ENCODE data around the gene APRT.
A peak's percentile ranks its signal among the peaks of the same experiment; 100 is the strongest.

APRT gene

GRCh38 chr16:88811769-88812512, at the start of gene APRT:
TSS of gene APRT (minus strand) at chr16:88811928. CDS start at chr16:88811899, 29 bp downstream.
- FAIRE-seq, result peak; percentile 98

DNA sequence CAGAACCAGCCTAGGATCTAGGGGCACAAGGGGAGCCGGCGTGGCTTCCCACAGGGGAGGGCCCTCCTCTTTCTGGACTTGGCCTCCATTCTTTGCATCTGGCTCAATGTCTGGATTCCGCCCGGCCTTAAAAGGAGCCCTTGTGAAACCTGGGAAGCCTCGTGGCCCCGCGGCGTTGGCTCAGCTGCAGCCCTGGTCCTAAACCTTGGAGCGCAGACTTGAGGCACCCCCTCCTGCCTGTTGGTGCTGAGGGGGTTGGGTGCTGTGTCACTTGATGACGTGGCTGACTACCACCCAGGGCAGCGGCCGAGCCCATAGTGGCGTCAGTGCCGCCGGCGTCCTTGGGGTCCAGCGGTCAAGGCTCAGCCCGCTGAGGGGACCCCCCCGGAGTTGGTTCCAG, 49.6 kb upstream of the APRT start:
- DNase-seq (ENCODE audit: insufficient read length, low spot score) (no peak), FAIRE-seq (no peak)

More at GRCh38 chr16:88811769-88812512, at the start of gene APRT:
- peak; percentile 95 for DNase-seq (ENCODE audit: insufficient read length, low spot score)

DNA sequence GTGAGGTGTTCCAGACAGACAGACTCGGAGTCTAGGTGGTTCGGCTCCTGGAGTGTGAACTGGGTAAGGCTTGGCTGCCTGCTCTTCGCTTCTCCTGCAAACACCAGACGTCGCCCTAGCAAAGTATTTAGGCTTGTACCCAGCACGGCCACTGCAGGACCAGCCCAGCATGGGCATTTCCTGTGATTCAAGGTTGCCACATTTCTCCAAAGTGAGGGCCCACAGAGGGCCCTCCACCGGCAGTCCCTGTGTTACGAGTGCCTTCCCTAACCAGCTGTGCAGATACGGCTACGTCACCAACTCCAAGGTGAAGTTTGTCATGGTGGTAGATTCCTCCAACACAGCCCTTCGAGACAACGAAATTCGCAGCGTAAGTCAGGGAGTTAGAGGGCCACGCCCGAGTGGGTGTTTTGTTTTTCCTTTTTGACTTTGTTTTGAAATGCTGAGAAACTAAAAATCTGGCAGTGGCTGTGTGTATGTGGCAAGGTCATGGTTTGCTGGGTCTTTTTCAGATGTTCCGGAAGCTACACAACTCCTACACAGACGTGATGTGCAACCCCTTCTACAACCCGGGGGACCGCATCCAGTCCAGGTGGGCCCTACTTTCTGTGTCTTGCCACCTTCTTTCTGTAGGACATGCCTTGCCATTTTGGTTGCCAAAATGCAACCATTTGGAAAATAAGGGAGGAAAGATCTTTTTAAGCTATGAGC, 47.8 kb upstream of the APRT start:
- FAIRE-seq (no peak), DNase-seq (ENCODE audit: insufficient read length, low spot score) (no peak)

DNA sequence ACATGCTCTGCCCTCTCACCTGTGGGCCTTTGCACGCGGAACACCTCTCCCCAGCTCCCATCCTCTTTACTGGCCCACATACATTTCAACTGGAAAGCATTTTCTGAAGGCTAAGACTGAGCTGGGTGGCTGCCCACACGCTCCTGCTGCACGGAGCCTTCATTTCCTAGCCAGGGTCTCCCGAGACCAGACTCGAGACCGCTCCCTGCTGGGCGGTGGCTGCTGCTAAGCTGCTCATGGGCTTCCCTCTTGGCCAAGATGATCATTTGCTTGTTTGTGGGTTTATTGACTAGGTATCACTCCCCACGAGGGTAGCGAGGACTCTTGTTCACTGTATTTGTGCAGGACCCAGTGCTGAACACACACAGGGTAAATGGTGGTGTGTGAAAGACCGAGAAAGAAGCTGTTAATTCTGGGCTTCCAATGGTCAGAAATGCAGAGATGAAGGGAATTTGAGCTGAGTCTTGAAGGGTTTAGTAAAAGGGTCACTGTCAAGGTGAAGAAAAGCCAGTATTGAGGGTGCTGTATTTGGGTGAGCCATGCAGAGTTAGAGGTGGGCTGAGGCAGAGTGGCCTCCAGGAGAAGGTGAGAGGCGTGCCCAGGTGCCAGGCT, 46.1 kb upstream of the APRT start:
- FAIRE-seq (peak; percentile 60), DNase-seq (ENCODE audit: insufficient read length, low spot score) (peak; percentile 75)

GRCh38 chr16:88856828-88857727, 45.4 kb upstream of the APRT start, which contains the start of the genes GALNS and TRAPPC2L:
TSS of gene GALNS (minus strand) at chr16:88856947. CDS start at chr16:88856877, 70 bp downstream.
TSS of gene TRAPPC2L (plus strand) at chr16:88857127. CDS start at chr16:88857151, 24 bp downstream.
- peak; percentile 98 for FAIRE-seq
- peak; percentile 95 for DNase-seq (ENCODE audit: insufficient read length, low spot score)

DNA sequence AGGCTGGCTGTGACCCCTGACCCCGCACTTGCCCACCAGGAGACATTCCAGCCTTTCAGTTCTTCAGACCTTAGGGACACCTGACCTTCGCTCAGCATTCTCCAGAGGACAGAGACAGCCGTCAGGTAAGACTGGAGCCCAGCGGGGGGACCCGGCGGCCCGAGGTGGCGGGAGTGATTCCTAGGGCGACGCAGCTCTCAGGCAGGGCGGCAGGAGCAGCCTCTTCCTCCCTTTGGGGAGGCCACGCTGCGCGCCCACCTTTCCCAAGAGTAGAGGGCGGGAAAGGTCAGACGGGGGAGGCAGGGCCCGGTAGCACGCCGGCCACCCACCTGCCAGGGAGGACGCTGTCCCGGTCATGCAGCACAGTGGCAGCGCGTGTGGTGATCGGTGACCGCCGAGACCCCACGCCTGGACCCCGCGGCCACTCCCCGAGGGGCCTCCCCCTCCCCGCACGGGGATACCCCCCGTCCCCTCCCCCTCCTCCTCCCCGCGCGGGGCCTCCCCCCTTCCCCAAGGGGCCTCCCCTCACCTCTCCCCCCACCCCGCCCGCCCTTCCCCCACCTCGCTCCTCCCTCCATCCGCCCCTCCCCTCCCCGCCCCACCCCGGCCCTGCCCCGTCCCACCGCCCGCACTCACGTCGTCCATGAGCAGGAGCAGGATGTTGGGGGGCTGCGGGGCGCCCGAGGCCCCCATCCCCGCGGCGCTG, 44.5 kb upstream of the APRT start:
- FAIRE-seq (no peak), DNase-seq (ENCODE audit: insufficient read length, low spot score) (no peak)

DNA sequence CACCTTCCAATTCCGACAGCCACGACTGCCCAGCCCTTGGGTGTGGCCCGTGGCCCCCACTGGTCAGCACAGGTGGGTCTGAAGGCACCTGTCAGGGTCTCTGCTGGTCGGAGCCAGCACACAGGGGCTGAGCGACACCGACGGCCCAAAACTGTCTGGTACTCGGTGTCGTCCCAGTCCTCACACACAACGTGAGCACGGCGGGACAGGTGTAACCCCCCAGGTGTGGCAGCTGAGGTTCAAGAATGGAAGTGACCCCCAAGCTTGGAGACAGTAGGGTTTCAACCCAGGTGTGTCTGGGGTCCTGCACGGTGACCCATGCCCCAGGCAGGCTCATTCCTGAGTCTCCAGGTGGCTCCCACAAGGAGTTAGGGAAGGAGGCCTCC, 44.0 kb upstream of the APRT start:
- no peak for FAIRE-seq
- DNase-seq (ENCODE audit: insufficient read length, low spot score), result no peak

- DNase-seq (ENCODE audit: insufficient read length, low spot score) (no peak), FAIRE-seq (no peak)
Measured at GRCh38 chr16:88855176-88855575, 43.4 kb upstream of the APRT start.

- FAIRE-seq (no peak), DNase-seq (ENCODE audit: insufficient read length, low spot score) (no peak)
Measured at GRCh38 chr16:88854306-88855111, 42.8 kb upstream of the APRT start.

- DNase-seq (ENCODE audit: insufficient read length, low spot score) (no peak), FAIRE-seq (no peak)
Measured at GRCh38 chr16:88853325-88853941, 41.7 kb upstream of the APRT start.

DNA sequence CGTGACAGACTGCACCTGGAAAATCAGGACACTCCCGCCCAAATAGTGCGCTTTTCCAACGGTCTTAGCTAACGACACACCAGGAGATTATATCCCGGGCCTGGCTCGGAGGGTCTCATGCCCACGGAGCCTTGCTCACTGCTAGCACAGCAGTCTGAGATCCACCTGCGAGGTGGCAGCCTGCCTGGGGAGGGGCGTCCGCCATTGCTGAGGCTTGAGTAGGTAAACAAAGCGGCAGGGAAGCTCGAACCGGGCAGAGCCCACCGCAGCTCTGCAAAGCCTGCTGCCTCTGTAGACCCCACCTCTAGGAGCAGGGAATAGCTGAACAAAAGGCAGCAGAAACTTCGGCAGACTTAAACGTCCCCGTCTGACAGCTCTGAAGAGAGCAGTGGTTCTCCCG, 39.9 kb upstream of the APRT start:
- DNase-seq (ENCODE audit: insufficient read length, low spot score) (no peak), FAIRE-seq (no peak)

- DNase-seq (ENCODE audit: insufficient read length, low spot score) (no peak), FAIRE-seq (no peak)
Measured at GRCh38 chr16:88850531-88851199, 38.9 kb upstream of the APRT start.

DNA sequence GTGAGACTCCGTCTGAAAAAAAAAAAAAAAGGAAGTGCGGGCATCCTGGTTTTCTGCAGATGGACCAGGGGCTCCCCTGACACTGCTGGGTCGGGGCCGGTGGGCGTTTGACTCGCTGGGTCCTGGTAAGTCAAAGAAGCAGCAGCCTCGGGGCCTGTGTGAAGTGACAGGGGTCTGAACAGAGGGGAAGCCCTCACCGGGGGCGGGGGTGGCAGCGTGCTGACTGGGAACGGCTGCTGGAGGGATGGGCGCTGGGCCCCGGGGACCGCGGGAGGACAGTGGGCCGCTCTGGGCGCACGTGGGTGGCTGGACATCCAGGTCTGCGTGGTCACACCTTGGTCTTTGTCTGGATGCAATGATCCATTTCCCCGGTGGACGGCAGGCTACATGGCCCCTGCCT, 36.8 kb upstream of the APRT start:
- DNase-seq (ENCODE audit: insufficient read length, low spot score) (no peak), FAIRE-seq (no peak)

- no peak for FAIRE-seq
- no peak for DNase-seq (ENCODE audit: insufficient read length, low spot score)
Measured at GRCh38 chr16:88847654-88848053, 35.9 kb upstream of the APRT start.

GRCh38 chr16:88846088-88846487, 34.4 kb upstream of the APRT start:
- FAIRE-seq, result no peak
- DNase-seq (ENCODE audit: insufficient read length, low spot score), result no peak

GRCh38 chr16:88844419-88845036, 32.8 kb upstream of the APRT start:
- no peak for DNase-seq (ENCODE audit: insufficient read length, low spot score)
- FAIRE-seq, result no peak

DNA sequence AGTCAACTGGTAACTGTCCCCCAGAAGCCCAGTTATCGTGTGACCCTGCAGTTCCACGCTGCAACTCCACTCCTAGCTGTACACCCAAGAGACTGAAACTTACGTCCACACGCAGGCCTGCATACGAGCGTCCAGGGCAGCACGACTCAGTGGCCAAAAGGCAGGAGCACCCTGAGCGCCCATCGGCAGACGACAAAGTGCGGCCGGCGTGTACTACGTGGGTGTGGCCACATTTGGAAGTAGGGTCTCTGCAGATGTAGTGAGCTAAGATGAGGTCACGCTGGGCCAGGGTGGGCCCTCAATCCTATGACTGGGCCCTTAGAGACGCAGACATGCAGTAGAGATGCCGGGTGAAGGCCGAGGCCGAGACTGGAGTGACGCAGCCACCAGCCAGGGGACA, 31.5 kb upstream of the APRT start:
- FAIRE-seq (no peak), DNase-seq (ENCODE audit: insufficient read length, low spot score) (no peak)

DNA sequence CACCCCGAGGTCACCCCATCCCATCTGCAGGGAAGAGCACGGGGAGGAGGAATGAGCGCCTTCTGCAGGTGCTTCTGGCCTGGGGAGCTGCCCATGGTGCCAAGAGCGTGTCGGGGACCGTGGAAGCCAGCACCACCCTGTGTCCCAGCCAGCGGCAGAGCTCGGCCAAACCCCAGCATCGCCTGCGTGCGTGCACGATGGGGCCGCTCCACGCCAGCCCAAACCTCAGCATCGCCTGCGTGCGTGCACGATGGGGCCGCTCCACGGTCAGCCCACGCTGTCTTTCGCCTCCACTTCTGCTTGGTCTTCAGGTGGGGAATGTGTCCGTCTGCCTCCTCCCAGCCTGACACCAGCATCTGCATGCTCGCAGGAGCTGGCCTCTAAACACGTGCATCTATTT, 31.1 kb upstream of the APRT start:
- DNase-seq (ENCODE audit: insufficient read length, low spot score) (no peak), FAIRE-seq (no peak)

Measured in HTR-8/SVneo (cell line).